ENCODE results near the gene ATP6V0E2. TPM values are rescaled to one million over a fixed set of nuclear protein-coding genes. Genes with fewer than 3 reads are reported as not detected.

ATP6V0E2 gene
- total RNA-seq, 2 donors from 2014 or later, result 10.8 to 14.1 TPM

- intact Hi-C loops (cut with DNase I, micrococcal nuclease), result no loop called here
- ATAC-seq (no peak), DNase-seq (no peak)
These were observed 36.1 kb upstream of the ATP6V0E2 start for GRCh38 chr7:149837564-149838223.

GRCh38 chr7:149838224-149838991, 35.4 kb upstream of the ATP6V0E2 start, which contains the start of gene ZNF862:
TSS of gene ZNF862 (plus strand) at chr7:149838375. CDS start at chr7:149838612, 237 bp downstream.
- DNase-seq (peak; percentile 98 to 99), ATAC-seq (peak; percentile 97)
- intact Hi-C loops (cut with DNase I, micrococcal nuclease), result no loop called here

- ATAC-seq, result no peak
- DNase-seq, result peak in 1 of 2 donors; percentile 26
- intact Hi-C loops (cut with DNase I, micrococcal nuclease), result no loop called here
These were observed 34.8 kb upstream of the ATP6V0E2 start for GRCh38 chr7:149838992-149839408.

- no peak for ATAC-seq
- DNase-seq, result no peak
- intact Hi-C loops (cut with DNase I, micrococcal nuclease), result no loop called here
These were observed 33.8 kb upstream of the ATP6V0E2 start for GRCh38 chr7:149839933-149840332.

- ATAC-seq, result no peak
- intact Hi-C loops (cut with DNase I, micrococcal nuclease), result no loop called here
These were observed 30.2 kb upstream of the ATP6V0E2 start for GRCh38 chr7:149843566-149843965.

GRCh38 chr7:149844445-149844844, 29.3 kb upstream of the ATP6V0E2 start:
- ATAC-seq (no peak), DNase-seq (no peak)
- intact Hi-C loops (cut with DNase I, micrococcal nuclease), result no loop called here

More at GRCh38 chr7:149843566-149843965, 30.2 kb upstream of the ATP6V0E2 start:
- DNase-seq, result no peak

- intact Hi-C loops (cut with DNase I, micrococcal nuclease), result no loop called here
- no peak for ATAC-seq
- no peak for DNase-seq
These were observed 28.4 kb upstream of the ATP6V0E2 start for GRCh38 chr7:149845257-149845980.

GRCh38 chr7:149846021-149846420, 27.7 kb upstream of the ATP6V0E2 start:
- intact Hi-C loops (cut with DNase I, micrococcal nuclease), result no loop called here
- DNase-seq (no peak), ATAC-seq (no peak)

GRCh38 chr7:149846436-149847046, 27.2 kb upstream of the ATP6V0E2 start:
- DNase-seq (no peak), ATAC-seq (no peak)
- intact Hi-C loops (cut with DNase I, micrococcal nuclease), result no loop called here

GRCh38 chr7:149849174-149849573, 24.6 kb upstream of the ATP6V0E2 start:
- intact Hi-C loops (cut with DNase I, micrococcal nuclease), result no loop called here

GRCh38 chr7:149850007-149850594, 23.7 kb upstream of the ATP6V0E2 start:
- no peak for ATAC-seq
- DNase-seq, result no peak
- intact Hi-C loops (cut with DNase I, micrococcal nuclease), result no loop called here

More at GRCh38 chr7:149849174-149849573, 24.6 kb upstream of the ATP6V0E2 start:
- DNase-seq (no peak), ATAC-seq (no peak)

- no peak for ATAC-seq
- DNase-seq, result no peak
- intact Hi-C loops (cut with DNase I, micrococcal nuclease), result no loop called here
These were observed 23.1 kb upstream of the ATP6V0E2 start for GRCh38 chr7:149850716-149851115.

- no peak for ATAC-seq
- intact Hi-C loops (cut with DNase I, micrococcal nuclease), result no loop called here
- DNase-seq, result no peak
These were observed 22.3 kb upstream of the ATP6V0E2 start for GRCh38 chr7:149851449-149851848.

GRCh38 chr7:149853157-149853556, 20.6 kb upstream of the ATP6V0E2 start:
- ATAC-seq (no peak), DNase-seq (no peak)
- intact Hi-C loops (cut with DNase I, micrococcal nuclease), result no loop called here

GRCh38 chr7:149854611-149855360, 19.0 kb upstream of the ATP6V0E2 start:
- intact Hi-C loops (cut with DNase I, micrococcal nuclease), result no loop called here
- ATAC-seq (peak; percentile 97), DNase-seq (peak; percentile 76 to 82)

- intact Hi-C loops (cut with DNase I, micrococcal nuclease), result no loop called here
- ATAC-seq (no peak), DNase-seq (no peak)
These were observed 18.1 kb upstream of the ATP6V0E2 start for GRCh38 chr7:149855361-149856305.

- no peak for DNase-seq
These were observed 17.2 kb upstream of the ATP6V0E2 start for GRCh38 chr7:149856583-149856982.

More at GRCh38 chr7:149856583-149856982, 17.2 kb upstream of the ATP6V0E2 start:
- intact Hi-C loops (cut with DNase I, micrococcal nuclease), result no loop called here
- ATAC-seq, result no peak

Data from left colon (tissue), 2 donors.